Placental epithelial cell (primary cell): ENCODE data around the gene AGT. TPM values are rescaled to one million over a fixed set of nuclear protein-coding genes. Genes with fewer than 3 reads are reported as not detected.

Experiments used
- total RNA-seq: library from RNA; depleted of rRNA; stranded (reverse); fragments of >200 nt; gene quantifications from 2 replicates; pipeline ENCODE4 v1.2.3, GENCODE V29; 2012

AGT gene
- total RNA-seq = not detected in 2 replicates

GRCh38 chr1:230713915-230714764 is at the start of gene AGT:
AGT (minus strand) TSS chr1:230714122; CDS start chr1:230710823, 3,299 bp downstream.

GRCh38 chr1:230747127-230747730 is 33.3 kb upstream of the AGT start, which contains the start of gene CAPN9:
CAPN9 (plus strand) TSS chr1:230747388; CDS start chr1:230747497, 109 bp downstream.

Other genes with a start within 250 kb of the AGT start
- 15.7 and 22.1 TPM in 2 replicates for gene COG2, start 71.6 kb downstream of the AGT start, total RNA-seq
- 0.39 TPM in 1 of 2 replicates, not detected in the other for gene CAPN9, start 33.3 kb upstream of the AGT start, total RNA-seq
- 19.2 and 29.8 TPM in 2 replicates for gene C1orf198, start 154.4 kb upstream of the AGT start, total RNA-seq